Neuronal stem cell (in vitro differentiated cells): ENCODE results near the gene HMX1.

ENCODE experiments used
- DNase-seq: peaks from one replicate; pipeline ENCODE4 v3.0.0-alpha.2; 2013; ENCODE audit warnings: low spot score
- H2AFZ ChIP-seq: one replicate; pipeline ENCODE4 v1.6.1; 2013; ENCODE audit warnings: mild to moderate bottlenecking, low read length, inconsistent platforms
- H2AK5ac ChIP-seq: 2 replicates; pipeline ENCODE4 v1.6.1; 2013; ENCODE audit warnings: low read depth, mild to moderate bottlenecking, inconsistent platforms, low read length, moderate library complexity, mixed read lengths
- H2BK120ac ChIP-seq: 2 replicates; pipeline ENCODE4 v1.6.1; 2013; ENCODE audit warnings: low read depth, mild to moderate bottlenecking, inconsistent platforms, low read length, moderate library complexity, mixed read lengths
- H2BK12ac ChIP-seq: one replicate; pipeline ENCODE4 v1.6.1; 2013; ENCODE audit warnings: low read length, inconsistent platforms
- H2BK15ac ChIP-seq: 2 replicates; pipeline ENCODE4 v1.6.1; 2013; ENCODE audit warnings: mild to moderate bottlenecking, low read length, inconsistent platforms, mixed read lengths
- H2BK5ac ChIP-seq: one replicate; pipeline ENCODE4 v1.6.1; 2013; ENCODE audit warnings: inconsistent platforms, mild to moderate bottlenecking, low read length, moderate library complexity
- H3K14ac ChIP-seq: one replicate; pipeline ENCODE4 v1.6.1; 2013; ENCODE audit warnings: low read length, inconsistent platforms
- H3K18ac ChIP-seq: 2 replicates; pipeline ENCODE4 v1.6.1; 2013; ENCODE audit warnings: low read length, inconsistent platforms
- H3K23ac ChIP-seq: 2 replicates; pipeline ENCODE4 v1.6.1; 2013; ENCODE audit warnings: low read depth, mild to moderate bottlenecking, mixed read lengths, low read length, inconsistent platforms; ENCODE audit not compliant: poor library complexity
- H3K27ac ChIP-seq: replicated peaks from 3 replicates; pipeline ENCODE4 v1.5.1; 2013; ENCODE audit warnings: low read length, inconsistent platforms
- H3K27me3 ChIP-seq, 3 experiments: 2 replicates each; pipeline ENCODE4 v1.6.1; 2013; ENCODE audit warnings: low read length in 3 of 3, mild to moderate bottlenecking in 2 of 3, inconsistent platforms in 1 of 3, low read depth in 1 of 3, mixed read lengths in 1 of 3, moderate library complexity in 1 of 3; ENCODE audit not compliant: control insufficient read depth in 3 of 3, insufficient read depth in 3 of 3
- H3K36me3 ChIP-seq, 2 donors: replicated peaks in 1 of 2; 2 replicates each; pipeline ENCODE4 v1.6.1; 2013; ENCODE audit warnings: low read length in 2 of 2; ENCODE audit not compliant: control insufficient read depth in 2 of 2, insufficient read depth in 2 of 2
- H3K4ac ChIP-seq: 2 replicates; pipeline ENCODE4 v1.6.1; 2013; ENCODE audit warnings: inconsistent platforms, mild to moderate bottlenecking, low read length, moderate library complexity
- H3K4me1 ChIP-seq, 2 donors: 1 replicate in 1 of 2; 2 replicates in 1 of 2; pipeline ENCODE4 v1.6.1; 2013; ENCODE audit warnings: low read length in 2 of 2, low read depth in 1 of 2; ENCODE audit not compliant: control insufficient read depth in 2 of 2, insufficient read depth in 1 of 2
- H3K4me2 ChIP-seq: one replicate; pipeline ENCODE4 v1.6.1; 2013; ENCODE audit warnings: mild to moderate bottlenecking, low read length, inconsistent platforms; ENCODE audit not compliant: insufficient read depth, poor library complexity, severe bottlenecking
- H3K4me3 ChIP-seq, 2 donors: 2 replicates each; pipeline ENCODE4 v1.5.1; 2013; ENCODE audit warnings: low read length in 2 of 2, mild to moderate bottlenecking in 2 of 2, inconsistent platforms in 1 of 2, moderate library complexity in 1 of 2
- H3K79me1 ChIP-seq: one replicate; pipeline ENCODE4 v1.6.1; 2013; ENCODE audit warnings: low read depth, mild to moderate bottlenecking, inconsistent platforms, low read length, moderate library complexity
- H3K9ac ChIP-seq: one replicate; pipeline ENCODE4 v1.6.1; 2013; ENCODE audit warnings: mild to moderate bottlenecking, low read depth, low read length, inconsistent platforms; ENCODE audit not compliant: poor library complexity
- H3K9me3 ChIP-seq, 2 donors: replicated peaks in 1 of 2; 2 replicates each; pipeline versions ENCODE3 to v1.6.1; 2013; ENCODE audit warnings: low read length in 2 of 2, mild to moderate bottlenecking in 2 of 2, inconsistent platforms in 1 of 2, low read depth in 1 of 2, mixed read lengths in 1 of 2, moderate library complexity in 1 of 2; ENCODE audit not compliant: control insufficient read depth in 2 of 2, insufficient read depth in 1 of 2
- H4K8ac ChIP-seq: one replicate; pipeline ENCODE4 v1.6.1; 2013; ENCODE audit warnings: low read depth, mild to moderate bottlenecking, inconsistent platforms, low read length, moderate library complexity
- H4K91ac ChIP-seq: one replicate; pipeline ENCODE4 v1.6.1; 2013; ENCODE audit warnings: low read length, low read depth, mild to moderate bottlenecking, inconsistent platforms; ENCODE audit not compliant: poor library complexity
- WGBS, 2 donors: extraction: QIAGEN DNeasy Blood & Tissue Kit; methylation state at CpG; one replicate each; pipeline ENCODE4 v1.1.7; 2013; ENCODE audit warnings: missing lambda C conversion rate in 2 of 2, mixed read lengths in 1 of 2; ENCODE audit not compliant: insufficient read length in 2 of 2, insufficient replicate concordance in 1 of 2; ENCODE audit errors: extremely low coverage in 2 of 2; 5-methylcytosine and 5-hydroxymethylcytosine counted together

Gene HMX1

DNA sequence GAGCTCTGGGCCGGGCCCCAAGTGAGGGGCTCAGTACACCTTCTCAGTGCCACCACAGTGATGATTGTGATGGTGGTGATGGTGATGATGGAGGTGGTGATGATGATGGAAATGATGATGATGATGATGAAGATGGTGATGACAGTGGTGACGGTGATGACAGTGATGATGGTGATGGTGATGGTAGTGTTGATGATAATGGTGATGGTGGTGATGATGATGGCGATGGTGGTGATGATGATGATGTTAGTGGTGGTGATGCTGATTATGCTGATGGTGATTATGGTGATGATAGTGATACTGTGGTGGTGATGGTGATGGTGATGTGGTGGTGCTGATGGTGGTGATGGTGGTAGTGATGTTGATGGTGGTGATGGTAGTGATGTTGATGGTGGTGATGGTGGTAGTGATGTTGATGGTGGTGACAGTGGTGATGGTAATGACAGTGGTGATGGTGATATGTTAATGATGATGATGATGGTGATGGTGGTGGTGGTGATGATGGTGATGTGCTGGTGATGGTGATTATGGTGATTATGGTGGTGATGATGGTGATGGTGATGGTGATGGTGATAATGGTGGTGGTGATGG, 29.9 kb downstream of the HMX1 start:
- no peaks in the 10 kb centered on the region for H3K36me3 ChIP-seq
- no peak overlapping the region for H3K4ac ChIP-seq
- no peak overlapping the region for H4K91ac ChIP-seq
- H2BK120ac ChIP-seq, result no peak overlapping the region
- peak overlapping the region; percentile 68 for H3K9ac ChIP-seq
- H3K14ac ChIP-seq, result peak overlapping the region; percentile 91
- H3K4me2 ChIP-seq, result no peak overlapping the region
- H2AK5ac ChIP-seq, result no peak overlapping the region
- H3K27me3 ChIP-seq, result peaks cover 0 to 9% (median 4%) of the 10 kb centered on the region in 3 experiments
- H2BK15ac ChIP-seq, result no peak overlapping the region
- no peaks in the 10 kb centered on the region for H3K79me1 ChIP-seq
- H3K4me3 ChIP-seq, result no peak overlapping the region
- no peak overlapping the region for H2BK5ac ChIP-seq
- H4K8ac ChIP-seq, result no peak overlapping the region
- H3K27ac ChIP-seq, result no peak overlapping the region
- 100% methylated on average over 1 of the region's 3 CpGs; no CpG with 5 or more reads in 1 of the 2 donors for WGBS, 2 donors
- peaks cover 0 to 8% of the 10 kb centered on the region in 2 donors for H3K9me3 ChIP-seq
- H2AFZ ChIP-seq, result no peak overlapping the region
- no peak overlapping the region for H3K23ac ChIP-seq
- no peak for DNase-seq
- peaks cover 0 to 7% of the 10 kb centered on the region in 2 donors for H3K4me1 ChIP-seq
- no peak overlapping the region for H2BK12ac ChIP-seq
- H3K18ac ChIP-seq, result no peak overlapping the region

GRCh38 chr4:8840816-8841455, 30.7 kb downstream of the HMX1 start:
- Histone ChIP-seq H3K4me1 (peaks cover 0 to 10% of the 10 kb centered on the region in 2 donors), H3K4me2 (no peak overlapping the region), H4K91ac (no peak overlapping the region), H2BK15ac (peak overlapping the region; percentile 79), H3K4me3 (no peak overlapping the region), H3K36me3 (no peaks in the 10 kb centered on the region), H2BK5ac (no peak overlapping the region), H3K23ac (peak overlapping the region; percentile 40), H3K4ac (no peak overlapping the region), H2BK120ac (peak overlapping the region; percentile 58), H3K9ac (no peak overlapping the region), H2BK12ac (no peak overlapping the region), H3K14ac (no peak overlapping the region), H2AFZ (no peak overlapping the region), H4K8ac (no peak overlapping the region), H3K27me3 (peaks cover 0 to 10% (median 4%) of the 10 kb centered on the region in 3 experiments), H3K18ac (peak overlapping the region; percentile 34), H3K79me1 (no peaks in the 10 kb centered on the region), H3K27ac (no peak overlapping the region), H2AK5ac (peak overlapping the region; percentile 84), H3K9me3 (peaks cover 0 to 8% of the 10 kb centered on the region in 2 donors)
- no CpG with 5 or more reads among the region's 14 CpGs for WGBS, 2 donors
- no peak for DNase-seq

DNA sequence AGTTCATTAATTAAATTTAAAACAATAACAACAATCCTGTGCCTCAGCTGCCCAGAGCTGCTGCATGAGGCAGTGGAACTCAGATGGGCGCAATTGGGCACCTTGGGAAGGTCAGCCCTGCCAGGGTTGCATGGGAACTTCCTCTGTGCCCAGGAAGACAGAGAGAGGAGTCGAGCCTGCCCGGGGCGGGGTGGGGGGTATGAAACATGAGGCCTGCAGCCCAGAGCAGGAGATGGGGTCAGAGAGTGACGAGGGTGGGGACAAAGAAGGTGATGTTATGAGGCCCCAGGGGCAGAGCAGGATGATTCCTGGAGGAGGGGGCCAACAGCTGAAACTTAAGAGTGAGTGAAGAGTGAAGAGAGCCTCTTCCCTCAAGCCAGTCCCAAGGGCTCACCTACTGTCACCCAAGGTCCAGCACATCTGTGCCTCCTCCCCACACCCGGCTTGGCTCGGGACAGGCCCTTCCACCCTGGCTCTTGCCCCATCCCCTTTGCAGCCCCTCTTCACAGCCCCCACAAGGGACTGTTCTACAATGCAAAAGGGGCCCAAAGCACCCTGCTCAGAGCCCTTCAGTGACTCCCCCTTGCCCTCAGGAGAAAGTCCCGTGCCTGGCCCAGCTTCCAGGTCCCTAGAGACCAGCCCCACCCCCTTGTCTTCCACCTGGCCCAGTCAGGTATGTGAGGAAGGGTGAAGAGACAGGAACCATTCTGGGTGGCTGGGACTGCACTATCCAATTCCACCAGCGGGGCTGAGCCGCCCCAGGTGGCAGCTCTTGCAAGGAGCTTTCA, 31.4 kb downstream of the HMX1 start:
- H3K14ac ChIP-seq, result no peak overlapping the region
- no peak for DNase-seq
- H3K36me3 ChIP-seq, result no peaks in the 10 kb centered on the region
- H3K9me3 ChIP-seq, result peaks cover 0 to 8% of the 10 kb centered on the region in 2 donors
- H2AK5ac ChIP-seq, result peak overlapping the region; percentile 84
- H3K23ac ChIP-seq, result no peak overlapping the region
- no peak overlapping the region for H2BK12ac ChIP-seq
- H2BK120ac ChIP-seq, result peak overlapping the region; percentile 58
- H4K8ac ChIP-seq, result no peak overlapping the region
- WGBS, 2 donors, result no CpG with 5 or more reads among the region's 10 CpGs
- no peak overlapping the region for H3K4me2 ChIP-seq
- H3K27me3 ChIP-seq, result peaks cover 0 to 10% (median 6%) of the 10 kb centered on the region in 3 experiments
- peak overlapping the region; percentile 79 for H2BK15ac ChIP-seq
- H3K18ac ChIP-seq, result peak overlapping the region; percentile 89
- no peak overlapping the region for H3K4me3 ChIP-seq
- no peaks in the 10 kb centered on the region for H3K79me1 ChIP-seq
- H2AFZ ChIP-seq, result no peak overlapping the region
- H3K27ac ChIP-seq, result no peak overlapping the region
- H4K91ac ChIP-seq, result no peak overlapping the region
- no peak overlapping the region for H2BK5ac ChIP-seq
- no peak overlapping the region for H3K4ac ChIP-seq
- H3K4me1 ChIP-seq, result peaks cover 0 to 10% of the 10 kb centered on the region in 2 donors
- no peak overlapping the region for H3K9ac ChIP-seq
